Prostate gland (tissue), 2 donors: Measurements from ENCODE around the gene CRY2.

ENCODE experiments used
- POLR2A ChIP-seq: fragments of 450-650 bp; IDR thresholded peaks from one replicate; pipeline ENCODE4 v1.6.1; 2016; ENCODE audit warnings: antibody characterized with exemption, mild to moderate bottlenecking
- TF ChIP-seq, protein P1 (sequence below), 4 experiments: fragments of 200-600 bp in 2 of 4; fragments of 450-650 bp in 2 of 4; sonication (generic) in 2 of 4; IDR thresholded peaks; 1 replicate in 3 of 4; 2 replicates in 1 of 4; pipeline ENCODE4 v1.5.1; 2016 to 2019; ENCODE audit warnings: antibody characterized with exemption in 4 of 4, mild to moderate bottlenecking in 2 of 4, moderate library complexity in 2 of 4

DNA sequence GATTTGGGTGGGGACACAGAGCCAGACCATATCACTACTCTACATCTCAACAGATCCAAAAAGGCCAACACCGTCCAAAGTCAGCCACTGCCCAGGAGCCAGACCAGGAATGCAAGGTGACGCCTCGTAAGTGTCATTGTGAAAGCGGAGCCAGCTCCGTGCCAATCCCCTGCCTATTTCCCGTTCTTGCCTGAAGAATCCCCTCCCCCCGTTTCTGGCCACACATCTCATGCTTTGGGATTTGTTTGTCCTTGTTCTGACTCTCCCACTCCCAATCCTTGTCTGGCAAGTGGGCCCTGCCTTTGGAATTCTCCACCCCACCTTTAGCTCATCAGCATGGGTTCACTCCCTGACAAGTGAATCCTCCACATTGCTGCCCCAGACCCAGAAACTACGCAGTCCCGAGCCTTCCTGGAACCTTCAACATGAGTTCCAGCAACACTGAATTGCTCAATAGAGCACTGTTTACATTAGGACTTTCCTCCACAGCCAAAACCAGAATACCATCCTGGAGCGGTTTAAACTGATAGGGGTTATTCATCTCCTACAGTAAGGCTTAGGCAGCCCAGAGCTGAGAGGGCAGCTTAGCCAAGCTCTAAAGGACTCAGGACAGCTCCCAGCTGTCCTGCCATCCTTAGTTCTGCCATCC lies 48.4 kb upstream of the CRY2 start:
- TF ChIP-seq, protein P1, sequence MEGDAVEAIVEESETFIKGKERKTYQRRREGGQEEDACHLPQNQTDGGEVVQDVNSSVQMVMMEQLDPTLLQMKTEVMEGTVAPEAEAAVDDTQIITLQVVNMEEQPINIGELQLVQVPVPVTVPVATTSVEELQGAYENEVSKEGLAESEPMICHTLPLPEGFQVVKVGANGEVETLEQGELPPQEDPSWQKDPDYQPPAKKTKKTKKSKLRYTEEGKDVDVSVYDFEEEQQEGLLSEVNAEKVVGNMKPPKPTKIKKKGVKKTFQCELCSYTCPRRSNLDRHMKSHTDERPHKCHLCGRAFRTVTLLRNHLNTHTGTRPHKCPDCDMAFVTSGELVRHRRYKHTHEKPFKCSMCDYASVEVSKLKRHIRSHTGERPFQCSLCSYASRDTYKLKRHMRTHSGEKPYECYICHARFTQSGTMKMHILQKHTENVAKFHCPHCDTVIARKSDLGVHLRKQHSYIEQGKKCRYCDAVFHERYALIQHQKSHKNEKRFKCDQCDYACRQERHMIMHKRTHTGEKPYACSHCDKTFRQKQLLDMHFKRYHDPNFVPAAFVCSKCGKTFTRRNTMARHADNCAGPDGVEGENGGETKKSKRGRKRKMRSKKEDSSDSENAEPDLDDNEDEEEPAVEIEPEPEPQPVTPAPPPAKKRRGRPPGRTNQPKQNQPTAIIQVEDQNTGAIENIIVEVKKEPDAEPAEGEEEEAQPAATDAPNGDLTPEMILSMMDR (IDR thresholded peaks at IDR 0.05) = no peak
- no peak for TF ChIP-seq POLR2A
